Stomach (tissue), 4 donors: ENCODE results near the gene CD74.

Source experiments
- POLR2AphosphoS5 ChIP-seq, 3 donors: sonication (generic); formaldehyde crosslinking; IDR thresholded peaks; one replicate each; pipeline ENCODE4 v1.6.1; 2016; ENCODE audit warnings: antibody characterized with exemption in 3 of 3
- TF ChIP-seq, protein P1 (sequence below), 7 experiments: fragments of 450-650 bp in 4 of 7; fragments of 200-600 bp in 3 of 7; sonication (generic) in 3 of 7; IDR thresholded peaks; one replicate each; pipeline ENCODE4 v1.5.1; 2016 to 2019; ENCODE audit warnings: antibody characterized with exemption in 7 of 7, control low read depth in 2 of 7, mild to moderate bottlenecking in 1 of 7

DNA sequence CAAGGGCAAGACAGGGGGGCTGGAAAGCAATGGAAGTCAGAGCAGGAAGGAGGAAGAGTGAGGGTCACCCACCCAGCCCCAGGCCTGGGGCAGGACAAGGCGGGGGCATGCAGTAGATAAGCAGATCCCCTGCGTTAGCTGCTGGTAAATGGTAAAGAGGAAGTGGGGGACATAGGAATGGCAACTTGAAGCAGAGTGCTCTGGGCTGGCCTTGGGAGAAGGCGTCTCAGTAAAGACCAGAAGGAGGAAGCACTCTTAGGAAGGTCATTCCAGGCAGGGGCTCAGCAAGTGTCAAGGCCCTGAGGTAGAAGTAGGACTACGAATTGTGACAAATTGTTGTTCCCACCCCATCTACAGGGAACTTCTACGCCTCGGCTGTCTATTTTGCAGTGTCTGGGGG lies 40.1 kb downstream of the CD74 start:
- no peak for TF ChIP-seq POLR2AphosphoS5 (IDR thresholded peaks at IDR 0.05)
- TF ChIP-seq, protein P1, sequence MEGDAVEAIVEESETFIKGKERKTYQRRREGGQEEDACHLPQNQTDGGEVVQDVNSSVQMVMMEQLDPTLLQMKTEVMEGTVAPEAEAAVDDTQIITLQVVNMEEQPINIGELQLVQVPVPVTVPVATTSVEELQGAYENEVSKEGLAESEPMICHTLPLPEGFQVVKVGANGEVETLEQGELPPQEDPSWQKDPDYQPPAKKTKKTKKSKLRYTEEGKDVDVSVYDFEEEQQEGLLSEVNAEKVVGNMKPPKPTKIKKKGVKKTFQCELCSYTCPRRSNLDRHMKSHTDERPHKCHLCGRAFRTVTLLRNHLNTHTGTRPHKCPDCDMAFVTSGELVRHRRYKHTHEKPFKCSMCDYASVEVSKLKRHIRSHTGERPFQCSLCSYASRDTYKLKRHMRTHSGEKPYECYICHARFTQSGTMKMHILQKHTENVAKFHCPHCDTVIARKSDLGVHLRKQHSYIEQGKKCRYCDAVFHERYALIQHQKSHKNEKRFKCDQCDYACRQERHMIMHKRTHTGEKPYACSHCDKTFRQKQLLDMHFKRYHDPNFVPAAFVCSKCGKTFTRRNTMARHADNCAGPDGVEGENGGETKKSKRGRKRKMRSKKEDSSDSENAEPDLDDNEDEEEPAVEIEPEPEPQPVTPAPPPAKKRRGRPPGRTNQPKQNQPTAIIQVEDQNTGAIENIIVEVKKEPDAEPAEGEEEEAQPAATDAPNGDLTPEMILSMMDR (IDR thresholded peaks at IDR 0.05): no peak
